Lower leg skin (tissue), 3 donors: ENCODE results near the gene ATP2B2.

Source experiments
- CTCF ChIP-seq, 3 donors: fragments of 450-650 bp; IDR thresholded peaks; one replicate each; pipeline ENCODE4 v1.5.1; 2016; ENCODE audit warnings: antibody characterized with exemption in 3 of 3, mild to moderate bottlenecking in 3 of 3, moderate library complexity in 2 of 3
- POLR2A ChIP-seq, 2 donors: fragments of 450-650 bp; IDR thresholded peaks; one replicate each; pipeline ENCODE4 v1.6.1; 2016 to 2017; ENCODE audit warnings: antibody characterized with exemption in 2 of 2, mild to moderate bottlenecking in 1 of 2, moderate library complexity in 1 of 2

DNA sequence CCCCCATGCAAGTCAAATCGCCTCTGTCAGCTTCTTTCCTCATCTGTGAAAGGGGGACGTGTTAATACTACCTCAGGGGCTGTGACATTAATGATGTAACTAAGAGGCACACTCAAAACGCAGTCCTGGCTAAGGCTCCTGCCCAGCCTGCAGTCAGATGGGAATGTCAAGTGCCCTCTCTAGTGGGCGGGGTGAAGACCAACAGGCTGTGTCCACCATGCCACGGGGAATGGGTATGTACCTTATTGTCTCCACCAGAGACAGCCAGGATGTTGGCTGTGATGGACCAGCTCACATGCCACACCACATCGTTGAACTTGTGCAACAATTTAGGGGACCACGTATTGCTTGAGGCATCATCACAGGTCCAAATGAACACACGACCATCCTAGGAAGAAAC is 201.6 kb downstream of the ATP2B2 start:
- TF ChIP-seq CTCF (IDR thresholded peaks at IDR 0.05): no peak
- no peak for TF ChIP-seq POLR2A (IDR thresholded peaks at IDR 0.05)
